ENCODE data around the gene NAT9.

The NAT9 gene

DNA sequence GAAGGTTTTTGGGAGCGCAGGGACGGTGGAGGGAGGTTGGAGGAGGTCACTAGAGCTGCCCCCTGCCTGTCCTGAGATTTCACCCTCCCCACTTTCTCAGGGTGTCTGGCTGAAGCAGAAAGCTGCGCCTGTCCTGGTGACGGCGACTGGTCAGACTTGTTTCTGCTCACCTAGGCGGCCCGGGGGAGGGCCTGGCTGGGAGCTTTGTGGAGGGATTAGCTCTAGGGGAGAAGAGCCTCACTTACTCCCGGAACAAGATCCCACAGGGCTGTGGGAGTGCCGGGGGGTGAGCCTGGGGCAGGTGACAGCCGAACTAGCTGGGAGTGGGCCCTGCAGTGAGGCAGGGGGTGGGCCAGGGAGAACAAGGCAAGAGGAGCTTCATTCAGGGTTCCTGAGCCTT, 16.2 kb downstream of the NAT9 start:
- no peak for DNase-seq

DNA sequence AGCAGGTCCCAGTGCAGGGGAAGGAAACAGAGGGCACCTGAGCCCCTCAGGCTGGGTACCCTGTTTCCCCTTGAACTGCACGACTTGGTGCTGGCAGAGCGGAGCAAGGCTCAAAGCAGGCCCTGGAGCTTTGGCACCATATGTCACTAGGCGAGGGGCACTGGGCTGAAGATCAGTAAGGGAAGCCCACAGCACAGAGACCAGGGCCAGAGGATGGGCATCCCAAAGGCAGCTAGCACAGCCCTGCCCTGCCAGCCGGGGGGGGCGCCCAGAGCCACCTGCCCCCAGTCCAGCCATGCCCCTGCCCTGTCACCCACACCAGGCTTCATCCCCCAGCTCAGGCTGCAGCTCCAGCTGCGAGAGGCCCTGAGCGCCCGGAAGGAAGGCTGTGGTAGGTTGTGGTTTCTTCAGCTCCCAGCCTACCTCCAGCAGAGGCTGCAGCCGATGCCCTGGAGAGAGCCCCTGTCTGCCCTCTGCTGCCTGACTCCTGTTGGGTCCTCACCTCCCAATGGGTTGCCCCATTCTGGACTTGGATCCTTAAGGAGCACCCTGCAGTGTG, 16.8 kb downstream of the NAT9 start:
- DNase-seq: peak; percentile 37

DNA sequence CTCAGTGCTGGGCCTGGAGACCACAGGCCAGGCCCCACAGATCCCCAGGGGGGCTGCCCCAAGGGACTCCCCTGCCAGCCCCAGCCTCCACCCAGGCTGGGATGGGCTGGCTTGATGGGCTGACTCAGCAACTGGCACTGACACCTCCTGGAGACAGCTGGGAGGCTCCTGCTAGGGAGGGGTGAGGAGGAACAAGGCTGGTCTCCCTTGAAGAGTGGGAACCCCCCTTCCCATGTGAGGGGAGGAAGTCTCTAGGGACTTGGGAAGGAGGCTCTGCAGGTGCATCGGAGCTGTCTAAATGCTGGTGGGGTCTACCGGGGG, 17.3 kb downstream of the NAT9 start:
- no peak for DNase-seq

DNA sequence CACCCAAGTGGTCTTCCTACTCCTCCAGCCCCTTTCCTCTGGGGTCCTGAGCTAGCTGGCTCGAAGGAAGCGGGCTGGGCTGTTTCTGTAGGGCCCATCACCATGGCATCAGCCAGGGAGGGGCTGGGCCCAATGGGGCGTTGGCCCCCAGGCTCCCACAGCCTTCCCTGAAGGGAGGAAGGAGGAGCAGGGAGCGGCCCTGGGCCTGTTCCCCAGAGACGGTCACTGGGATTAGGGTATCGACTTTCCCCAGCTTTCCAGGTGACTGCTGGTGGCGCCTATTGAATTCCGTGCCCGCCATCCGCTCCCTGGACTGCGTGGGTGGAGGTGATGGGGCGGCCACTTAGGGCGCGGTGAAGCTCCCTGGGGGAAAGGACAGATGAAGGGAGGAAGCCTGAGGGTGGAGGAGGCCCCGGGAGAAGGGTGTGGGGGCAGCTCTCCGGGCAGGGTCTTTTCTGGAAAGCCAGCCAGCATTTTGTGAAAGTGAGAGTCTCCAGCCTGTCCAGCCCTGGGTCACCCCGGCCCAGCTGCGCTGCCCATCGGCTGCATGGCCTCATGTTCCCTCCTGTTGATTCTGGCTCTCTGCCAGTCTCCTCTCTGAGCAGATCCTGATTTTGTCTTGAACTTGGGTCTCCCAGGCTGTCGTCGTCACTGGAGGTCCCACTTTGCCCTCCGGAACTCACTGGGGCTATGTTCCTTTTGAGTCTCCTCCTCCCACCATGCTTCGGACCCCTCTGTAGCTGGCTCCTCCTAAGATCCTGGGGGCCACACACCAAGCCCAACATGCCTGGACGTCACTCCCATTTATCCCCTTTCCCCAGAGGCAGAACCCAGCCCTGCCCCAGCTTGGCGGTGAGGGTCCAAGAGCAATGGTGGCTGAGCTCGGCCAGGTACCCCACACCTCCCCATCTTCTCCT, 18.0 kb downstream of the NAT9 start:
- DNase-seq: no peak

DNA sequence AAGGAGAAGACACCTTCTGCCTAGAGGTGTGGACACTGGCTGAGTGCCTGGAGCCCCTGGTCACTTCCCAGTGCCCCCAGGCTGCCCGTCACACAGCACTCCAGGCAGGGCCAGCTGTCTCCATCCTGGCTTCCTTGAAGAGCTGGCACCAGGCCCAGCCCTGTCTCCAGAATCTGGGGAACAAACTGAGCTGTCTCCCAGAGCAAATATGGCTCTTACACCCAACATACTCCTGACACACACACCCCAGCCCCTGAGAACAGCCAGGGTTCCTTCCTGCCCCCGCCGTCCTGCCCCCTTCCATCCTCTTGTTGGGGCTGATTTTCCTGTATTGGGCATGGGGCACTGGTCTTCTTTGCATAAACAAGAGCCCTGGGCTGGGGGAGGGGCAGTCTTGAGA, 18.6 kb downstream of the NAT9 start:
- DNase-seq: no peak

DNA sequence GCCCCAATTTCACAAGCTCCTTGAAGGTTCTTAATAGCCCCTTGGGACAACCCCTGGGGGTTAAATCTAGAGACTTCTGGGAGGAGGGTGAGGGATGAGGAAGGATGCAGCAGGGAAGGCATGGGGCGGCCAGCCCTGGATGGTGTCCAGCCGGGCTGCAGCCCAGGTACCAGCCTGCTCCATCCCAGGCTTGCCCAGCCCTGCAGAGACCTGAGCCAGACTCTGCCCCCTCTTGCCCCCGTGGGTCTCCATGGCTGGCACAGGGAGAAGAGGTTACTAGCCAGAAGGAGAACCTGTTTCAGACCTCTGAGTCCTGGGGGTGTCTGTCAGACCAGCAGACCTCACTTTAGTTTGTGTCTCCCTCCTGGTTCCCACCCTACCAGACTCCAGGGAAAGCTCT, 19.3 kb downstream of the NAT9 start:
- no peak for DNase-seq

DNA sequence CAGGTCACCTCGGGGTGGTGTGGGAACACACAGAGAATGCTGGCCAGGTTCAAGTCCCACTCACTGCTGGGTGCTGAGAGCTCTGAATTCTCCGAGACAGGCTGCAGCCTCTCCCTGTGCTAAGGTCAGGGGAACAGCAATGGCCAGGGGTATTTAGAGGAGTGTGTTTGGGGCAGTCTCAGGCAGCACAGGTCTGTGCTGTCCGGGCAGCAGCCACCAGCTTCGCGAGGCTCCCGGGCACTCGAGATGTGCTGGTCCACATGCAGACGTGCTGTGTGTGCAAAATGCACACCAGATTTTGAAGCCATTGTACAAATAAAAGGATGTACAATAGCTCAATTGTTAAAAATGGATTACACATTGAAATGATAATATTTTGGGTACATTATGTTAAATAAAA, 20.6 kb downstream of the NAT9 start:
- no peak for DNase-seq

DNA sequence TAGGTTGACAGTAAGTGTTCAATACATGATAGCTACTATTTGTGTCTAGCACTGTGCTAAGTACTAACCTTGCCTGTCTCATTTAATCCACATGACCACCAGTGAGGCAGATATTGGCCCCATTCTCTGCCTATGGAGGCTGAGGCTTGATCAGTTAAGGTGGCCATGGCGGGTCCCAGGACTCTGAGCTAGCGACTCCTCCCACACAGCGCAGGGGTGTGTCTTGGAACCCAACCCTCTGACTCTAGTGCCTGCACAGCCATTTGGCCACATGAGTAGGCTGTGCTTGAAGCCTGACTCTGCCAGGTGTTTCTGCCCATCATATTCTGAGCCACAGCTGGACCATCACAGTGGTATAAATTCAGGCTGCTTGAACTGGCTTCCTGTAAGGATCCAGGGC, 21.3 kb downstream of the NAT9 start:
- DNase-seq: no peak

DNA sequence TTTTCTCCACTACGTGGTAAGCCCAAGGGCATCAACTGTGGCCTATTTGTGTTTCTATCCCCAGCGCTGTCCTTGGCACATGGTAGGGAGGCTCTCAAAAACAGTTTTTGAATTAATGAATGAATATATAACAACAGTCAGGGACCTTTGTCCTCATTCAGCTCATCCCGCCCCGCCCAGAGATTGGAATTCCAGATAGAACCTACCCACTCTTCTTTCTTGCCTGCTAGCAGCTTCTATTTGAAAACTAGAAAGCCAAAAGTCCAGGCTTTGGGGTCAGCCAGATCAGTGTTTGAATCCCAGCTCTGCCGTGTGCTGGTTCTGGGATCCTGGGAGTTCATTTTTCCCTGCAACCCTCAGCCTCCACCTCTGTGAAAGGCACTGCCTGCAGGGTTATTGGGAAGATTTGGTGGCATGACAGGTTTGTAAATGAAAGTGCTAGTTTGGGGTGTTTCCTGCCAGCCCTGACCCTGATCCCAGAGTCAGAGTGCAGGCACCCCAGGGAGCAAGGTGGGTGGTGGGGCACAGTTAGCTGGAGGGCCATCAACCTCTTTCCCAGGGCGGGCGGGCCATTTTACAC, 23.2 kb downstream of the NAT9 start:
- DNase-seq: no peak

DNA sequence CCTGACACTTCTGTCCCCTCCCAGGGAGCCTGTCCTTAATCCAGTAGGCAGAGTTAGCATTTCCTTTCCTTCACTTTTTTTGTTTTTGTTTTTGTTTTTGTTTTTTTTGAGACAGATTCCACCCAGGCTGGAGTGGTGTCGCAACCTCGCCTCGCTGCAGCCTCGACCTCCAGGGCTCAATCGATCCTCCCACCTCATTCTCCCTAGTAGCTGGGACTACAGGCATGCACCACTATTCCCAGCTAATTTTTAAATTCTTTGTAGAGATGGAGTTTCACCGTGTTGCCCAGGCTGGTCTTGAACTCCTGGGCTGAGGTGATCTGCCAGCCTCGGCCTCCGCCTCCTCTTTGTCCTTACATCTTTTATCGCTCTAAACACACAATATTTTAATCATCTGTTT, 23.7 kb downstream of the NAT9 start:
- DNase-seq: no peak

DNA sequence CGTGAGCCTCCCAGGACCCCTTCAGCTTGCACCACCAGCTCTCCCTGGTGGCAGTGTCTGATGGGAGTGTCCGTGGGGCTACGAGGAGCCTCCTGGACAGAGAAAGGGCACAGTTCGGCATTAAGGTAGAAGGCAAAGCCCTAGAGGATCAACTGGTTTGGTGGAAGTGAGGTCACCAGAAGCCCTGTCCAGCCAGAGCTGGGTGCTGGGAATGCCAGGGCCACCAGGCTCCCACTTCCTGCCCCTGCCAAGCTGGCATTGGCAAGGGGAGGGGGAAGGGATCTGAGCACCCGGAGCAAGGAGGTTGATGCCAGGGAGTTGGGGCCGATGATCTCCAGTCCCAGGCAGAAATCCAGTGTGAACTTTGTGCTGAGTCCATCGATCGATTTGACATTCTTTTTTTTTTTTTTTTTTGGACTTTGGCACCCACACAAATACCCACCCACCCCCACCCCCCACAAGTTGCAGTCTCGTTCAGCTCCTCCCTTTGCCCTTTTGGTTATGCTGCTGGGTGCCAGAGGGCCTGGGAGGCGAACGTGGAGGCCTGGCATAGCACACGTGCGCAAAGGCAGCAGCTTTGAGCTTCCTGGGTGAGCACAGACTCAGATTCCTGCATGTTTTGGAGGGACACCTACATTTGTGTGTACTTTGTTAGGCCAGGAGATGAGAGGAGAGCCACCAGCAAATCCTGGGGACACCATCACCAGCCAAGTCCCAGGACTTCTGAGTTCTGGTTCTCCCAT, 25.6 kb downstream of the NAT9 start:
- no peak for DNase-seq

DNA sequence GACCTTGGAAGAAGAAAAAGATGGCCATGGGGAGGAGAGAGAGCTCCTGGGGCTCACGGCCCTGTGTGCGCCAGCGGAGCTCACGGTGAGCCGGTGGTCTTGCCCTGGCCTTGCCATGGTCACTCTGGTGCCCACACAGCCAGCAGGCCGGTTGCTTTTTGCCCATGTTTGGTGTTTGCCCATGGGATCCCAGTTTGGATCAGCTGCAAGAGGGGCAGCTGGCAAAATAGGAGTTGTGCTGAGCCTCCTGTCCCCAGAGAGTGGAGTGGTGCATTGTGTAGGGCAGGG, 26.2 kb downstream of the NAT9 start:
- DNase-seq: no peak

DNA sequence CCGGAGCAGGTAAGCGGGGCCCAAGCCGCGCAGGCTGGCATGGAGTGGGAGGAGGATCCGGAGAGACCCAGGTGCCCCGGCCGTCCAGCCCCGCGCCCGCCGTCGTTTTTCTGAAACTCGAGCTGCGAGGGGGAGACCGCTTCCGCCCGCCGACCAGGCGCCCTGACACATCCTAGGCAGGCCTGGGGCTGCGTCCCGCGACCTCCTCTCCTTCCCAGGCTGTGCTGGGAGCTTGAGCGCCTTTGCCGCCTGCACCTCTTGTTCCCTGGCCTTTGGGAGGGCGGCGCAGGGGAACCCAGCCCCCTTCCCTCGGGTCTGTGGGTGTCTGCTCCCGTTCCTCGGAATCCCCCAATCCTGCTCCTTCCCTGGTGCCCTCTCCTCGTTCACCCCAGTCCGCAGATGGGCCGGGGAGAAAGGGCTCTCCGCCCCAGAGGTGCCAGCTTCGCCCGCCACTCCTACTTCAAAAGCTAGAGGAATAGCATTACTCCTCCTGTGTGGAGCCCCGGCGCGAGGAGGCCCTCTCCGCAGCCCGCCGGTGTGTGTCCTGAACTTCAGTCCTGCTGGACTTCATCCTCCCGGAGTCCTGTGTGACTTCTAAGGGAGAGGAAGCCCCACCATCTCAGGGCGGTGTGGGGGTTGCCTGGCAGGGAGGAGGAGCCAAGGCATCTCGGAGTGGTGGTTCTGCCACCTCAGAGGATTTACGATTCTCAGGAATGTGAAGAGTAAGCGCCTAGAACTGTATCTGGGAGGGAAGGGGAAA, 26.7 kb downstream of the NAT9 start:
- no peak for DNase-seq

DNA sequence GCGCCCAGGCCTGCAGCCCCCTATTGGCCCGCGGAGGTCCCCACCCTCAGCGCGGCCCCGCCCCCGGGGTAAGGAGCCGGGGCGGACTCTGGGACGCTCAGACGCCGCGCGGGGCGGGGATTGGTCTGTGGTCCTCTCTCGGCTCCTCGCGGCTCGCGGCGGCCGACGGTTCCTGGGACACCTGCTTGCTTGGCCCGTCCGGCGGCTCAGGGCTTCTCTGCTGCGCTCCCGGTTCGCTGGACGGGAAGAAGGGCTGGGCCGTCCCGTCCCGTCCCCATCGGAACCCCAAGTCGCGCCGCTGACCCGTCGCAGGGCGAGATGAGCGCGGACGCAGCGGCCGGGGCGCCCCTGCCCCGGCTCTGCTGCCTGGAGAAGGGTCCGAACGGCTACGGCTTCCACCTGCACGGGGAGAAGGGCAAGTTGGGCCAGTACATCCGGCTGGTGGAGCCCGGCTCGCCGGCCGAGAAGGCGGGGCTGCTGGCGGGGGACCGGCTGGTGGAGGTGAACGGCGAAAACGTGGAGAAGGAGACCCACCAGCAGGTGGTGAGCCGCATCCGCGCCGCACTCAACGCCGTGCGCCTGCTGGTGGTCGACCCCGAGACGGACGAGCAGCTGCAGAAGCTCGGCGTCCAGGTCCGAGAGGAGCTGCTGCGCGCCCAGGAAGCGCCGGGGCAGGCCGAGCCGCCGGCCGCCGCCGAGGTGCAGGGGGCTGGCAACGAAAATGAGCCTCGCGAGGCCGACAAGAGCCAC, 27.4 kb downstream of the NAT9 start, which contains the start of gene NHERF1:
Gene NHERF1 (plus strand): TSS at position 100 of the 750 bp plus-strand sequence. CDS start 219 bp downstream, at position 319.
- peak; percentile 90 for DNase-seq

DNA sequence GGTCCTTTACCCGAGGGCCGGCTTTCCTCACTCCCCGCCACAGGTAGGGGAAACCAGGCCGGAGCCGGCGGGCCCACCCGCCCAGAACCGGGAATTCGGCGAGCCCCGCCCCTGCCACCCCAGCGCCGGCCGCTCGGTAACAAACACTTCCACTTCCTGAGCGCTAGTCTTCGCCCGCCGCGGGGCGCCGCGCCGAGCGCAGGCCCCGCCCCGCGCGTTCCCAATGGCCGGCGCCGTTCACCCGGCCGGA, 27.9 kb downstream of the NAT9 start:
- DNase-seq: no peak

DNA sequence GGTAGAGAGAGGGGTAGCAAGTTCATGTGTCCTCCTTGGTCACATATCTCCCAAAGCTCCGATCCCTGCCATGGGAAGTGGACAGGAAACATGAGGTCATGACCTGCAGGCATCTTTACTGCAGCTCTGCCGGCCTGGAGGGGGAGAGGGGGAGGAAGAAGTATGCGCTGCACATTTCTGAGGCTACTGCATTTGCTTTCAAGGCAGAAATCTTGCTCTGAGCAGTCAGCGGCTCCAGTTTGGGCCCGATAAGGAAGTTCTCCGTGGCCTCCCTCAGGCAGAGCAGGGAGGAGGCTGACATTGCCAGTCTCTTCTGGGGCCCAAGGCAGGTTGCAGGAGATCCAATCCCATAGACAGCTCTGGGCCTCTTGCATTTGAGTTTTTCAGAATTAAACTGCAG, 29.2 kb downstream of the NAT9 start:
- no peak for DNase-seq

DNA sequence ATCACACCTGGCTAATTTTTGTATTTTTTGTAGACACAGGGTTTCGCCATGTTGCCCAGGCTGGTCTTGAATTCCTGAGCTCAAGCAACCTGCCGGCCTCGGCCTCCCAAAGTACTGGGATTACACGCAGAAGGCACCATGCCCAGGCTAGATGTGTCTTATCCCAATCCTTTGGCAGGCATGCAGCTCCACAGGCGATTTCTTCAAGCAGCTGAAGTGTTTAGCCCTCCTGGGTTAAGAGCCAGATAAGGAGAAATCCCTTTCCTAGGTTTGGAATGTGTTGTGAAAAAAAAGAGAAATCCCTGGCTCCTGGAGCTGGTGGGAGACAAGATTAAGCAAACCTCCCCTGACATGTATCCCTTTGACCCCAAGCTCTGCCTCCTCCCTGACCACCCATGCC, 29.8 kb downstream of the NAT9 start:
- no peak for DNase-seq

DNA sequence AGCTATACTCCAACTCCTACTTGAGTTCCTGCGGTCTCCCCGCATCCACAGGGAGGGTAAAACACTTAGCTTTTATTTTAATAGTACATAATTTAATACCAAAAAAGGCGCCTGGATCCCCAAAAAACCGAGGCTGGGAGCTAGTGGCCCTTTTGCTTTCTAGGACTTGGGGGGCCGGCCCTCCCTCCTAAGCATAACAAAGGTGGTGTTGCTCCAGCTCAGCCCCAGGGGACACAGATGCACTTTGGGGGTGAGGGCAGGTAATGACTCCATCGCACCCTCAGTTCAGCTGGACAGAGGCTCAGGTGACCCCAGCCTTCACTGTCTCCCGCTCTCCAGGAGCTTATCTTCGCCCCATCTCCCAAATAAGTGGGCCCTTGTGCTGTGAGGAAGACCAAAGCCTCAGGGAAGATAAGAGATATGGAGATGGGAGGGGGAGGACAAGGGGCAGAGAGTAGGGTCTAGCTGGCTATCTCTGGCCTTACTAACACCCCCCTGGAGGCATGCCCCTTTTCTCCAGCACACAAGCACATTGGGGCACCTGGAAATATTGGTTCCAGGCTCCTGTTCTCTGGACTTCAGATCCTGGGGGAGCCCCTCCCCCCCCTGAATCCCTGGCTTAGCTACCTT, 30.5 kb downstream of the NAT9 start:
- DNase-seq: no peak

DNA sequence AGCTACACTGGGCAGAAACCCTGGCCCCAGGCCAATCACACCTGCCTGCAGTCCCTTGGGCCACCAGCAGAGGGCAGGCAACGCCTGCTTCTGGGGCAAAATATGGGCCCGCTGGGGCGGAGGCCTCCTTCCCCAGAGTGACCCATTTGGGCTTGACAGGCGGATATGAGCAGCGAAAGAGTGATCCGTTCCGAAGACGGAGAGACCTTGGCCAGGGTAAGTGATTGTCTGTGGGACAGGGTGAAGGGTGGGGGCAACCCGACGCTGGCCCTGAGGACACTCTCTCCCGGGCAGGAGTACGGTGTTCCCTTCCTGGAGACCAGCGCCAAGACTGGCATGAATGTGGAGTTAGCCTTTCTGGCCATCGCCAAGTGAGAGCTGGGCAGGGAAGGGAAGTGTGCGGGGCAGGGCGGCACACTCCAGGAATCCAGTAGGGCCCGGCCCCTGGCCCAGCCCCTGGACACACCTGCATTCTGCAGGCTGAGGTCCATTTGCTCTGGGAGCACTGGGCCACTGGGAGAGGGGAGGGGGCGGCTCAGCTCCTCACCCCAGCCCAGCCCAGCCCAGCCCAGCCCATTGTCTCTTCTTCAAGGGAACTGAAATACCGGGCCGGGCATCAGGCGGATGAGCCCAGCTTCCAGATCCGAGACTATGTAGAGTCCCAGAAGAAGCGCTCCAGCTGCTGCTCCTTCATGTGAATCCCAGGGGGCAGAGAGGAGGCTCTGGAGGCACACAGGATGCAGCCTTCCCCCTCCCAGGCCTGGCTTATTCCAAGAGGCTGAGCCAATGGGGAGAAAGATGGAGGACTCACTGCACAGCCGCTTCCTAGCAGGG, 31.2 kb downstream of the NAT9 start:
- DNase-seq: peak; percentile 78

DNA sequence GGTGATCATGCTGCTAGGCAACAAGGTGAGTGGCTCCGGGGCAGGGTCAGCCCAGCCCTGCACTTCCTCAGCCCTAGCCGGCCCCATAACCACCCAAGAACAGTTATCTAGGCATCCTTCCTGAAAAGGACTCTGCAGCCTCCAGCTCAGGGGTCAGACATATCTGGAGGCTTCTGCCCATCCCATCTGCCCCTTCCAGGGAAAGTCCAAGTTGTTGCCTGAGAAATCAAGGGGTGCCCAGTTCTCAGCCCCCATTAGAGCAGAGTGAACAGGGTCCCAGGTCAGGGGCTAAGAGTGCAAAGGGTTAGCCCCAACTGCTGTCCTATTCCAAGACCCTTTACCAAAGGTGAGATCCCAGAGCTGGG, 31.8 kb downstream of the NAT9 start:
- no peak for DNase-seq

DNA sequence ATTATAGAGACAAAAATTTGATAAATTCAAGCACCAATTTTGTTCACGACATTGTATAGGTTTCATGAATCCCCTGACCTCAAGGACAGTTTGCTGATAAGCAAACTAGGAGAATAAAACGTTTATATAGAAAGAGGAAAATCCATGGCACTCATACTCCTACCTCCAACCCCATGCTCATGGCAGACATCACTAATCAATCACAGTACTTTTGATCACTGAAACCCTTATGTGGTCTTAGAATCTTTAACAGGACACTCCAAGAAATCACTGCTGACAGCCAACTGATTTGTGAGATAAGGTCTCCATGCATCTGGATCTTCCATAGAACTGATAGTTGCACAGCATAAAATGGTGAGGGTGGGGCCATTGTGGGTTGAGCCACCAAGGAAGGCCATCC, 32.4 kb downstream of the NAT9 start:
- DNase-seq: no peak

Data from effector CD4-positive, alpha-beta T cell (primary cell).